K562 (cell line): ENCODE results near the gene SCAMP3. TPM values are rescaled to one million over a fixed set of nuclear protein-coding genes. Genes with fewer than 3 reads are reported as not detected.

Experiments used
- ARNT ChIP-seq, 2 experiments: fragments of 450-650 bp; IDR thresholded peaks; 2 replicates each; pipeline ENCODE4 v1.6.1; 2016; ENCODE audit warnings: mild to moderate bottlenecking in 1 of 2
- ATF3 ChIP-seq, 2 experiments: fragments of 450-650 bp in 1 of 2; sonication (generic) in 1 of 2; formaldehyde crosslinking in 1 of 2; IDR thresholded peaks in 1 of 2; conservative IDR thresholded peaks in 1 of 2; 2 replicates each; pipeline versions ENCODE4 v1.6.1 to v1.8.1; 2016 to 2023; ENCODE audit warnings: mild to moderate bottlenecking in 2 of 2, moderate library complexity in 2 of 2, inconsistent platforms in 1 of 2, missing genetic modification reagents in 1 of 2
- CBX3 ChIP-seq, 2 experiments: IDR thresholded peaks; 1 replicate in 1 of 2; 2 replicates in 1 of 2; pipeline ENCODE4 v1.6.1; 2012; ENCODE audit warnings: inconsistent platforms in 2 of 2, low read length in 2 of 2, borderline replicate concordance in 1 of 2, control low read depth in 1 of 2
- CEBPB ChIP-seq: fragments of 450-650 bp; IDR thresholded peaks from 2 replicates; pipeline ENCODE4 v1.6.1; 2016; ENCODE audit warnings: missing genetic modification characterization, missing compliant biosample characterization
- CHD1 ChIP-seq: fragments of 200-600 bp; sonication (generic); IDR thresholded peaks from one replicate; pipeline ENCODE4 v1.6.1; 2012; ENCODE audit warnings: mild to moderate bottlenecking, moderate library complexity, low read length, inconsistent platforms
- CREB1 ChIP-seq, 2 experiments: sonication (generic) in 1 of 2; formaldehyde crosslinking in 1 of 2; IDR thresholded peaks; 2 replicates each; pipeline versions ENCODE4 v1.6.1 to v1.8.0; 2012 to 2022; ENCODE audit warnings: inconsistent platforms in 1 of 2, mild to moderate bottlenecking in 1 of 2, missing genetic modification reagents in 1 of 2, moderate library complexity in 1 of 2
- ELK1 ChIP-seq: sonication (generic); formaldehyde crosslinking; IDR thresholded peaks from 2 replicates; pipeline ENCODE4 v1.8.1; 2022; ENCODE audit warnings: missing genetic modification reagents
- FOXP4 ChIP-seq: sonication (generic); formaldehyde crosslinking; IDR thresholded peaks from 2 replicates; pipeline ENCODE4 v1.8.0; 2022; ENCODE audit warnings: mild to moderate bottlenecking, missing genetic modification reagents, borderline replicate concordance
- HBP1 ChIP-seq: fragments of 450-650 bp; formaldehyde crosslinking; IDR thresholded peaks from 2 replicates; pipeline ENCODE4 v1.4.0; 2022; ENCODE audit warnings: missing genetic modification characterization
- HSF4 ChIP-seq: fragments of 250-450 bp; sonication (Bioruptor Pico); IDR thresholded peaks from 2 replicates; pipeline ENCODE4 v2.1.2; 2022; ENCODE audit warnings: mild to moderate bottlenecking, moderate library complexity, borderline replicate concordance
- MECOM ChIP-seq: fragments of 250-450 bp; sonication (Bioruptor Pico); IDR thresholded peaks from 2 replicates; pipeline ENCODE4 v1.8.0; 2022; ENCODE audit warnings: inconsistent platforms
- MEIS2 ChIP-seq: fragments of 450-650 bp; IDR thresholded peaks from 2 replicates; pipeline ENCODE4 v1.6.1; 2014; ENCODE audit warnings: mild to moderate bottlenecking; ENCODE audit not compliant: partially characterized antibody
- MTA3 ChIP-seq: fragments of 450-650 bp; formaldehyde crosslinking; IDR thresholded peaks from 2 replicates; pipeline ENCODE4 v1.6.1; 2017; ENCODE audit warnings: mild to moderate bottlenecking, borderline replicate concordance
- POU5F1 ChIP-seq: fragments of 150-350 bp; IDR thresholded peaks from 2 replicates; pipeline ENCODE4 v1.6.1; 2014; ENCODE audit warnings: borderline replicate concordance, low read length, low read depth, mild to moderate bottlenecking; ENCODE audit not compliant: partially characterized antibody
- RBM15 ChIP-seq: fragments of 200-400 bp; formaldehyde crosslinking; IDR thresholded peaks from 2 replicates; pipeline ENCODE4 v1.6.1; 2018; ENCODE audit warnings: mild to moderate bottlenecking, low read length, moderate library complexity; ENCODE audit not compliant: insufficient read depth
- TAF7 ChIP-seq: fragments of 450-650 bp; IDR thresholded peaks from 2 replicates; pipeline ENCODE4 v1.6.1; 2016; ENCODE audit warnings: missing genetic modification characterization, missing compliant biosample characterization
- ZFP36 ChIP-seq: fragments of 150-350 bp; IDR thresholded peaks from 2 replicates; pipeline ENCODE4 v1.6.1; 2018; ENCODE audit warnings: low read length, low read depth; ENCODE audit not compliant: partially characterized antibody
- ZNF384 ChIP-seq: IDR thresholded peaks from 2 replicates; pipeline ENCODE4 v1.6.1; 2012; ENCODE audit warnings: low read depth, low read length, improper control_type of control experiment
- polyA plus RNA-seq, 8 experiments: library from polyadenylated mRNA; depleted of rRNA in 4 of 8; stranded (reverse) in 5 of 8; unstranded in 3 of 8; fragments of >200 nt; fragmentation: Nextera tagmentation in 2 of 8; fragmentation: Illumina TruSeq in 1 of 8; extraction: Ambion mirVana in 2 of 8; extraction: Trizol in 1 of 8; gene quantifications; 2 replicates each; pipeline versions ENCODE4 v1.2.1 to v1.2.3, GENCODE V29; 2011 to 2014; ENCODE audit warnings: inconsistent platforms in 1 of 8, missing spikeins in 1 of 8
- total RNA-seq, 7 experiments: library from RNA; depleted of rRNA in 6 of 7; stranded (reverse); fragments of >200 nt in 6 of 7; fragmentation: Illumina TruSeq in 2 of 7; extraction: Trizol in 2 of 7; gene quantifications; 2 replicates each; pipeline versions ENCODE4 v1.2.1 to v1.2.3, GENCODE V29; 2011 to 2021; ENCODE audit warnings: low replicate concordance in 1 of 7

SCAMP3 gene
- total and polyA plus RNA-seq, 9 of the 15 experiments (the other 6 are each of a cell fraction or from before 2014, with no cell fraction given) = 14.2 to 131 (median 86.1) TPM

GRCh38 chr1:155206891-155207805, 55.0 kb downstream of the SCAMP3 start (continued):
- no peak for TF ChIP-seq ATF3 (IDR thresholded peaks at IDR 0.05)
- TF ChIP-seq ATF3 (CRISPR knock-in tag; conservative IDR thresholded peaks at IDR 0.05) = no peak
- TF ChIP-seq MECOM (CRISPR knock-in tag) = no peak
- no peak for TF ChIP-seq POU5F1
- no peak for TF ChIP-seq RBM15
- TF ChIP-seq ZFP36 = no peak
- TF ChIP-seq MEIS2 = no peak
- no peak for TF ChIP-seq HBP1 (CRISPR knock-in tag)
- TF ChIP-seq ELK1 = no peak
- no peak for TF ChIP-seq CEBPB (tag)
- TF ChIP-seq CBX3 (IDR thresholded peaks at IDR 0.05; ENCODE audit: borderline replicate concordance in 1 of 2, low read length in 2 of 2) = peak in 1 of 2 experiments; percentile 22; a peak in 1 of 3 replicates
- TF ChIP-seq ZNF384 = no peak
- no peak for TF ChIP-seq FOXP4 (CRISPR knock-in tag)
- no peak for TF ChIP-seq TAF7 (tag)
- 0 out of 4 replicates have a peak, but pooled peaks have one; percentile 41 to 59 for TF ChIP-seq ARNT (IDR thresholded peaks at IDR 0.05)
- TF ChIP-seq HSF4 = no peak
- no peak for TF ChIP-seq CREB1 (IDR thresholded peaks at IDR 0.05)
- TF ChIP-seq CREB1 (CRISPR knock-in tag; IDR thresholded peaks at IDR 0.05) = no peak
- no peak for TF ChIP-seq MTA3
- TF ChIP-seq CHD1 = no peak
